Measurements from ENCODE around the gene IMMT.

Gene IMMT

GRCh38 chr2:86239326-86239725 lies 44.1 kb upstream of the IMMT start:
- no peak overlapping the region for H3K4me3 ChIP-seq (ENCODE audit: low read depth, low read length)
- DNase-seq (ENCODE audit: low read depth) = no peak
- no peak for TF ChIP-seq CTCF (IDR thresholded peaks at IDR 0.05; ENCODE audit: insufficient read depth, low read depth, low read length, missing control alignments)

GRCh38 chr2:86238354-86238753 lies 43.1 kb upstream of the IMMT start:
- DNase-seq (ENCODE audit: low read depth) = peak; percentile 86
- no peak overlapping the region for H3K4me3 ChIP-seq (ENCODE audit: low read depth, low read length)
- no peak for TF ChIP-seq CTCF (IDR thresholded peaks at IDR 0.05; ENCODE audit: insufficient read depth, low read depth, low read length, missing control alignments)

- DNase-seq (ENCODE audit: low read depth) = peak; percentile 59
Measured at GRCh38 chr2:86237172-86237571, 41.9 kb upstream of the IMMT start.

GRCh38 chr2:86235196-86235980 lies 40.1 kb upstream of the IMMT start:
- no peak for DNase-seq (ENCODE audit: low read depth)
- no peak for TF ChIP-seq CTCF (IDR thresholded peaks at IDR 0.05; ENCODE audit: insufficient read depth, low read depth, low read length, missing control alignments)
- H3K4me3 ChIP-seq (ENCODE audit: low read depth, low read length) = no peak overlapping the region

More at GRCh38 chr2:86237172-86237571, 41.9 kb upstream of the IMMT start:
- no peak overlapping the region for H3K4me3 ChIP-seq (ENCODE audit: low read depth, low read length)
- no peak for TF ChIP-seq CTCF (IDR thresholded peaks at IDR 0.05; ENCODE audit: insufficient read depth, low read depth, low read length, missing control alignments)

- DNase-seq (ENCODE audit: low read depth) = no peak
- no peak overlapping the region for H3K4me3 ChIP-seq (ENCODE audit: low read depth, low read length)
- no peak for TF ChIP-seq CTCF (IDR thresholded peaks at IDR 0.05; ENCODE audit: insufficient read depth, low read depth, low read length, missing control alignments)
Measured at GRCh38 chr2:86234563-86235131, 39.4 kb upstream of the IMMT start.

- no peak for TF ChIP-seq CTCF (IDR thresholded peaks at IDR 0.05; ENCODE audit: insufficient read depth, low read depth, low read length, missing control alignments)
- no peak overlapping the region for H3K4me3 ChIP-seq (ENCODE audit: low read depth, low read length)
- DNase-seq (ENCODE audit: low read depth) = no peak
Measured at GRCh38 chr2:86233436-86233835, 38.2 kb upstream of the IMMT start.
